Left lung (tissue), 10 donors: Measurements from ENCODE around the gene RBMX. TPM values are rescaled to one million over a fixed set of nuclear protein-coding genes. Genes with fewer than 3 reads are reported as not detected.
A peak's percentile ranks its signal among the peaks of the same experiment; 100 is the strongest.
"Not testable (repeated sequence)": the region's sequence is repeated elsewhere in the genome, so short reads cannot be mapped to it uniquely, and the experiment has no call there.

Experiments used
- ATAC-seq: fragments of 200-7000 bp; cut with Tn5 transposase; one replicate; pipeline ENCODE4 v1.9.1; 2020; ENCODE audit warnings: moderate library complexity
- DNase-seq, 4 donors: peaks; one replicate each; pipeline ENCODE4 v3.0.0-alpha.2; 2013 to 2020
- H3K27ac ChIP-seq, 2 donors: fragments of 200-600 bp; sonication (generic) in 1 of 2; one replicate each; pipeline versions ENCODE4 v1.5.0 to v1.8.0; 2020 to 2021
- H3K27me3 ChIP-seq, 2 donors: fragments of 200-600 bp; sonication (generic) in 1 of 2; one replicate each; pipeline versions ENCODE4 v1.5.0 to v1.8.0; 2020 to 2021
- H3K36me3 ChIP-seq, 2 donors: fragments of 200-600 bp; sonication (generic) in 1 of 2; one replicate each; pipeline versions ENCODE4 v1.5.0 to v1.8.0; 2020 to 2021
- H3K4me1 ChIP-seq, 2 donors: fragments of 200-600 bp; one replicate each; pipeline ENCODE4 v1.8.0; 2021
- H3K4me3 ChIP-seq, 2 donors: fragments of 200-600 bp; sonication (generic) in 1 of 2; one replicate each; pipeline versions ENCODE4 v1.5.0 to v1.8.0; 2020 to 2021; ENCODE audit warnings: mild to moderate bottlenecking in 1 of 2
- H3K9me3 ChIP-seq, 2 donors: fragments of 200-600 bp; sonication (generic) in 1 of 2; one replicate each; pipeline versions ENCODE4 v1.5.0 to v1.8.0; 2020 to 2021
- intact Hi-C, 2 donors: fragments of 100-400 bp; cut with DNase I; formaldehyde crosslinking; loops; one replicate each; pipeline versions ENCODE4 v1.11.2 to v1.14.2; 2022
- polyA plus RNA-seq, 6 donors: library from polyadenylated mRNA; unstranded; fragments of 120-200 nt; gene quantifications; one replicate each; pipeline ENCODE4 v1.2.1, GENCODE V29; 2013; ENCODE audit not compliant: insufficient read length in 6 of 6
- total RNA-seq, 2 donors: library from RNA; stranded (reverse); fragmentation: NEBNext Ultra II Directional; extraction: Animal tissue kit (Norgen Biotek cat#: 25700); gene quantifications; one replicate each; pipeline ENCODE4 v1.2.1, GENCODE V29; 2021
- TF ChIP-seq, protein P1 (sequence below), 2 donors: fragments of 200-600 bp; sonication (generic) in 1 of 2; IDR thresholded peaks; one replicate each; pipeline versions ENCODE4 v1.5.0 to v1.8.0; 2021; ENCODE audit warnings: antibody characterized with exemption in 2 of 2
- donor health status: DM: no; HTN: yes; CAD: no.
- donor health status: DM: no; HTN: no; CAD: no.

The RBMX gene
- total and polyA plus RNA-seq, 8 donors: 102 to 528 (median 432) TPM

DNA sequence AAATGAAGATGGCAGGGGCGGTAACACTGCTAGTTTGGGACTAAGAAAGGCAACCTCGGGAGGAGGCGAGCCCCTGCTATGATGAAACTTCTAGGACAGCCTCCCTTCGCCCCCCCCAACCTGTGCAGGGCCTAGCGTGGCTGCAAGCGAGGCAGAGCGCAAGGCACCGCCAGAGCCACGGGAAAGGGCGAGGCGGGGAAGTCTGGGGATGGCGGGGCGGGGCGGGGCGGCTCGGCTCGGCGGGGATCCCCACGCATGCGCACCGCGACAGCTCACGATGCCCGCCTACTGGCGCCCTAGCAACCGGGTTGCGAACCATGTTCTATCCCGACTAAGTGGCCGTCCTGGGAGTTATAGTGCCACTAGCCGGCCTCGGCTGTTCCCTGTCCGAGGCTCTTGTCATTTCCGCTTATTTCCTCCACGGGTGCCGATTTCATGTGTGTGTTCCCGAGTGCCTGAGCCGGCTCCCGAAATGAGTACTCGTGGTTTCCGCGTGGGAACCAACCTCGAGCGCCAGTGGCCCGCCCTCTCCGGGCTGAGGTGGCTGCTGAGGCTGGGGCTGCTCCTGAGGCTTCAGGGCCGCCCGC lies 28.7 kb upstream of the RBMX start:
- DNase-seq (peak; percentile 68 to 90 (median 83)), ATAC-seq (peak; percentile 87)
- TF ChIP-seq, protein P1, sequence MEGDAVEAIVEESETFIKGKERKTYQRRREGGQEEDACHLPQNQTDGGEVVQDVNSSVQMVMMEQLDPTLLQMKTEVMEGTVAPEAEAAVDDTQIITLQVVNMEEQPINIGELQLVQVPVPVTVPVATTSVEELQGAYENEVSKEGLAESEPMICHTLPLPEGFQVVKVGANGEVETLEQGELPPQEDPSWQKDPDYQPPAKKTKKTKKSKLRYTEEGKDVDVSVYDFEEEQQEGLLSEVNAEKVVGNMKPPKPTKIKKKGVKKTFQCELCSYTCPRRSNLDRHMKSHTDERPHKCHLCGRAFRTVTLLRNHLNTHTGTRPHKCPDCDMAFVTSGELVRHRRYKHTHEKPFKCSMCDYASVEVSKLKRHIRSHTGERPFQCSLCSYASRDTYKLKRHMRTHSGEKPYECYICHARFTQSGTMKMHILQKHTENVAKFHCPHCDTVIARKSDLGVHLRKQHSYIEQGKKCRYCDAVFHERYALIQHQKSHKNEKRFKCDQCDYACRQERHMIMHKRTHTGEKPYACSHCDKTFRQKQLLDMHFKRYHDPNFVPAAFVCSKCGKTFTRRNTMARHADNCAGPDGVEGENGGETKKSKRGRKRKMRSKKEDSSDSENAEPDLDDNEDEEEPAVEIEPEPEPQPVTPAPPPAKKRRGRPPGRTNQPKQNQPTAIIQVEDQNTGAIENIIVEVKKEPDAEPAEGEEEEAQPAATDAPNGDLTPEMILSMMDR (IDR thresholded peaks at IDR 0.05): no peak
- H3K4me3 ChIP-seq: peak overlapping the region; percentile 60 to 72
- H3K27ac ChIP-seq: peak overlapping the region; percentile 82 to 87
- intact Hi-C loops: no loop called here
- H3K36me3 ChIP-seq: no peaks in the 10 kb centered on the region
- H3K9me3 ChIP-seq: no peaks in the 10 kb centered on the region
- H3K27me3 ChIP-seq: no peaks in the 10 kb centered on the region
- peaks cover 0 to 7% of the 10 kb centered on the region in 2 donors for H3K4me1 ChIP-seq

DNA sequence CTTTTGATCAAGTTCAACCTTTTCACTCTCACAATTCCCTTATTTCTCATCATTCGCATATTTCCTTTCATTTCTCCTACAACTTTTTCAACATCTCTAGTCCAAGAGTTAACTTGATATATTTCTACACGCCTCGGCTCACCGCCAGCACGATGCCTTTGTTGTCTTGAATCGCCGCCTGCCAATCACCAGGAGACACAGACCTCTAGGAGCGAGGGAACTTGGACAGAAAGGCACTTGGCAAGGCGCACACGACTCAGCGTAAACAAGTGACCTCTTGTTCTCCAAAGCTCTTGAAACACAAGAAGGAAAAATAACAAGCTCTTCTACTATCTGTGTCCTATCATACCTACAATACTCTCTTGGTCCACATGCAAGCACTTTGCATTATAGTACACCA lies 27.1 kb upstream of the RBMX start:
- peak in 1 of 4 donors; percentile 27 for DNase-seq
- intact Hi-C loops: no loop called here
- H3K36me3 ChIP-seq: no peaks in the 10 kb centered on the region
- H3K27ac ChIP-seq: no peak overlapping the region
- H3K27me3 ChIP-seq: no peaks in the 10 kb centered on the region
- TF ChIP-seq, protein P1 (IDR thresholded peaks at IDR 0.05): no peak
- H3K4me1 ChIP-seq: peaks cover 0 to 7% of the 10 kb centered on the region in 2 donors
- ATAC-seq: no peak
- no peaks in the 10 kb centered on the region for H3K9me3 ChIP-seq
- H3K4me3 ChIP-seq: no peak overlapping the region

GRCh38 chrX:136906921-136907510 lies 26.5 kb upstream of the RBMX start:
- H3K27me3 ChIP-seq: no peaks in the 10 kb centered on the region
- no peaks in the 10 kb centered on the region for H3K9me3 ChIP-seq
- ATAC-seq (no peak), DNase-seq (no peak)
- no peaks in the 10 kb centered on the region for H3K36me3 ChIP-seq
- no peak overlapping the region for H3K4me3 ChIP-seq
- TF ChIP-seq, protein P1 (IDR thresholded peaks at IDR 0.05): no peak
- peaks cover 0 to 7% of the 10 kb centered on the region in 2 donors for H3K4me1 ChIP-seq
- no peak overlapping the region for H3K27ac ChIP-seq
- intact Hi-C loops: no loop called here

- H3K9me3 ChIP-seq, H3K27me3 ChIP-seq, H3K4me3 ChIP-seq, intact Hi-C loops, H3K27ac ChIP-seq, H3K4me1 ChIP-seq, DNase-seq, ATAC-seq, H3K36me3 ChIP-seq: not testable (repeated sequence)
Measured at GRCh38 chrX:136904067-136904466, 23.5 kb upstream of the RBMX start.

DNA sequence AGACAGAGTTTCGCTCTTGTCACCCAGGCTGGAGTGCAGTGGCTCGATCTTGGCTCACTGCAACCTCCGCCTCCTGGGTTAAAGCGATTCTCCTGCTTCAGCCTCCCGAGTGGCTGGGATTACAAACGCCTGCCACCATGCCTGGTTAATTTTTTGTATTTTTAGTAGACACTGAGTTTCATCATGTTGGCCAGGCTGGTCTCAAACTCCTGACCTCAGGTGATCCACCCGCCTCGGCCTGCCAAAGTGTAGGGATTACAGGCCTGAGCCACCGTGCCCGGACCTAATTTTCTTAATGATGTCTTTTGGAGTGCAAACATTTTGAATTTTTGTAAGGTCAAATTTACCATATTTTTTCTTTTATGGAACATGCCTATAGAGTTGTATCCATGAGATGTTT lies 19.5 kb upstream of the RBMX start:
- H3K4me3 ChIP-seq, H3K27ac ChIP-seq, H3K9me3 ChIP-seq, intact Hi-C loops, DNase-seq, H3K27me3 ChIP-seq, H3K36me3 ChIP-seq, ATAC-seq, H3K4me1 ChIP-seq: not testable (repeated sequence)

DNA sequence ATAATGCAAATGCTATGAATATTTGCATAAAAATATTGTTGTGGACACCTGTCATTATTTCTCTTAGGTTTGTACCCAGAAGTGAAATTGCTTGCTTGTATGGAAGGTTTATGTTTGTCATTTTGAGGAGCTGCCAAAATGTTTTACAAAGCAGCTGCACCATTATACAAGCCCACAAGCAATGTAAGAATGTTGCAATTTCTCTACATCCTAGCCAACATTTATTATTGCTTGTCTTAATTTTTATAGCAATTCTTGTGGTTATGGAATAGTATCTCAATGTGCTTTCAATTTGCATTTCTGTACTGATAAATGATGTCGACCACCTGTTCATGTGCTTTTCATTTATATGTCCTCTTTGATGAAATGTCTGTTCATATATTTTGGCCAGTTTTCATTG lies 18.7 kb upstream of the RBMX start:
- ATAC-seq: no peak

DNA sequence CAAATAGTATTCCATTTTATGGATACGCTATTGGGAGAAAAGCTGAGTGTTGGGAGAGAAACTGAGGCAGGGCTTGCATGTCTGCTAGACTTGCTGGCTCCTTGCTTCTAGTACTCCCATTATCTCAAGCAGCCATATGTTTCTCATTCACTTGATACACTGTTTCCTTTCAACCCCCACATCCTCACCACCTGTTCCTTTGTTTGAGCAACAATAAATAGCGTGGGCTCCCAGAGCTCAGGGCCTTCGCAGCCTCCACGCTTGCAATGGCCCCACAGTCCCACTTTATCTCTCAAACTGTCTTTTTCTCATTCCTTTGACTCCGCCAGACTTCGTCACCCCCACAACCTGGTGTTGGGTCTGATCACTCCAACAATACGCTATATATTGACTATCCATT lies 18.2 kb upstream of the RBMX start:
- intact Hi-C loops, DNase-seq, H3K36me3 ChIP-seq, H3K9me3 ChIP-seq, H3K4me3 ChIP-seq, ATAC-seq, H3K27me3 ChIP-seq, H3K27ac ChIP-seq, H3K4me1 ChIP-seq: not testable (repeated sequence)

More for the DNA sequence above, 18.7 kb upstream of the RBMX start:
- TF ChIP-seq, protein P1 (IDR thresholded peaks at IDR 0.05): no peak
- intact Hi-C loops: no loop called here
- no peaks in the 10 kb centered on the region for H3K27me3 ChIP-seq
- no peaks in the 10 kb centered on the region for H3K4me1 ChIP-seq
- H3K9me3 ChIP-seq: no peaks in the 10 kb centered on the region
- no peak for DNase-seq
- H3K36me3 ChIP-seq: no peaks in the 10 kb centered on the region
- no peak overlapping the region for H3K27ac ChIP-seq
- H3K4me3 ChIP-seq: no peak overlapping the region
